AG04450 (cell line): Measurements from ENCODE around the gene ZC3H10. TPM values are rescaled to one million over a fixed set of nuclear protein-coding genes. Genes with fewer than 3 reads are reported as not detected.

ENCODE experiments used
- CTCF ChIA-PET: fragments of 300-600, 350-600 bp; formaldehyde crosslinking; extraction: SDS; loops from one replicate; lab custom pipeline; 2022; ENCODE audit warnings: antibody characterized with exemption, inconsistent platforms; lab: Charles Lee
- POLR2A ChIA-PET: fragments of 350-600 bp; formaldehyde crosslinking; extraction: SDS; loops from one replicate; lab custom pipeline; 2021; ENCODE audit warnings: antibody characterized with exemption, inconsistent platforms; lab: Yijun Ruan, JAX
- DNase-seq: peaks from one replicate; pipeline ENCODE4 v3.0.0-alpha.2; 2011; ENCODE audit warnings: low read depth, low spot score
- H3K27ac ChIP-seq: one replicate; pipeline ENCODE4 v1.5.1; 2012; ENCODE audit warnings: low read depth, low read length, control low read depth
- H3K27me3 ChIP-seq: one replicate; pipeline ENCODE4 v1.6.0; 2012; ENCODE audit warnings: low read length; ENCODE audit not compliant: control insufficient read depth, insufficient read depth
- H3K4me3 ChIP-seq: 2 replicates; pipeline ENCODE4 v1.5.1; 2011; ENCODE audit warnings: mild to moderate bottlenecking, low read depth, low read length, control low read depth
- H3K9me3 ChIP-seq: 2 replicates; pipeline ENCODE4 v1.5.1; 2012; ENCODE audit warnings: low read length; ENCODE audit not compliant: control insufficient read depth, insufficient read depth
- CTCF ChIP-seq: IDR thresholded peaks from 2 replicates; pipeline ENCODE4 v1.5.1; 2011; ENCODE audit warnings: low read depth, low read length, control low read depth, inconsistent platforms
- polyA plus RNA-seq: library from polyadenylated mRNA; depleted of rRNA; stranded (reverse); fragments of >200 nt; gene quantifications from 2 replicates; pipeline ENCODE4 v1.2.3, GENCODE V29; 2011

The ZC3H10 gene
- polyA plus RNA-seq, 1 experiment = 1.5 TPM

- POLR2A ChIA-PET = interaction anchor here (0.9 to 3.3 kb wide), 14 partner anchors 10 to 255 kb away, joined by 3 to 42 read pairs (median 4); partner anchors contain the start of genes ERBB3, ESYT1, IKZF4 and RAB5B
Observed at GRCh38 chr12:56104815-56105608, 13.1 kb upstream of the ZC3H10 start.

GRCh38 chr12:56105609-56105902 is 12.5 kb upstream of the ZC3H10 start:
- ChIA-PET POLR2A (interaction anchor here (0.5 to 3.3 kb wide), 3 partner anchors 12 to 70 kb away, joined by 3 to 42 read pairs (median 19); partner anchors contain the start of genes ERBB3, RPL41 and ZC3H10), CTCF (no interaction called here)
- H3K27me3 ChIP-seq = no peaks in the 10 kb centered on the region
- peak overlapping the region; percentile 92 for H3K4me3 ChIP-seq
- H3K27ac ChIP-seq = no peak overlapping the region
- no peak for TF ChIP-seq CTCF
- DNase-seq = no peak
- peaks cover 6% of the 10 kb centered on the region; the same call in 1 of the 2 replicates for H3K9me3 ChIP-seq

More at GRCh38 chr12:56104815-56105608, 13.1 kb upstream of the ZC3H10 start:
- peaks cover 6% of the 10 kb centered on the region; the same call in 1 of the 2 replicates for H3K9me3 ChIP-seq
- peak overlapping the region; percentile 92 for H3K4me3 ChIP-seq
- peak overlapping the region; percentile 21 for H3K27ac ChIP-seq
- CTCF ChIA-PET = interaction anchor here (0.8 to 2.2 kb wide), 5 partner anchors 14 to 109 kb away, joined by 3 to 12 read pairs (median 4); partner anchors contain the start of gene ZC3H10
- no peaks in the 10 kb centered on the region for H3K27me3 ChIP-seq
- no peak for DNase-seq
- TF ChIP-seq CTCF = no peak

- no peak for DNase-seq
- POLR2A ChIA-PET = no interaction called here
- CTCF ChIA-PET = interaction anchor here (1.8 kb wide), 1 partner anchor 28 kb away, joined by 6 read pairs; the partner anchor contains the start of gene ERBB3
Observed at GRCh38 chr12:56107242-56107641, 10.8 kb upstream of the ZC3H10 start.

GRCh38 chr12:56110571-56110970 is 7.5 kb upstream of the ZC3H10 start:
- DNase-seq = no peak
- Histone ChIP-seq H3K9me3 (no peaks in the 10 kb centered on the region), H3K4me3 (no peak overlapping the region), H3K27ac (no peak overlapping the region), H3K27me3 (no peaks in the 10 kb centered on the region)
- ChIA-PET CTCF (no interaction called here), POLR2A (no interaction called here)
- TF ChIP-seq CTCF = no peak

More at GRCh38 chr12:56107242-56107641, 10.8 kb upstream of the ZC3H10 start:
- Histone ChIP-seq H3K9me3 (peaks cover 6% of the 10 kb centered on the region; the same call in 1 of the 2 replicates), H3K27ac (no peak overlapping the region), H3K4me3 (no peak overlapping the region), H3K27me3 (no peaks in the 10 kb centered on the region)
- TF ChIP-seq CTCF = no peak

GRCh38 chr12:56114084-56114483 is 4.0 kb upstream of the ZC3H10 start:
- Histone ChIP-seq H3K27ac (no peak overlapping the region), H3K9me3 (no peaks in the 10 kb centered on the region; the same call in 1 of the 2 replicates), H3K4me3 (no peak overlapping the region), H3K27me3 (no peaks in the 10 kb centered on the region)
- ChIA-PET POLR2A (interaction anchor here (1.7 kb wide), 1 partner anchor 10 kb away, joined by 3 read pairs; the partner anchor contains the start of gene PA2G4), CTCF (no interaction called here)
- TF ChIP-seq CTCF = no peak
- no peak for DNase-seq
